Astrocyte of the cerebellum (primary cell): ENCODE data around the gene LFNG.

ENCODE experiments used
- DNase-seq: peaks from one replicate; pipeline ENCODE4 v3.0.0-alpha.2; 2011; ENCODE audit warnings: low read depth
- H3K4me3 ChIP-seq: 2 replicates; pipeline ENCODE4 v1.5.1; 2011; ENCODE audit warnings: mild to moderate bottlenecking, low read depth, low read length, moderate library complexity
- CTCF ChIP-seq: IDR thresholded peaks from 2 replicates; pipeline ENCODE4 v1.5.1; 2012; ENCODE audit warnings: low read length, low read depth, moderate library complexity, mild to moderate bottlenecking; ENCODE audit errors: missing control alignments
- in situ Hi-C: cut with HindIII; loops from 2 replicates; pipeline ENCODE4 v1.10.0; 2017; ENCODE audit warnings: low sequenced_read_pairs

The LFNG gene

GRCh38 chr7:2519119-2519930, at the start of gene LFNG:
LFNG (plus strand) TSS chr7:2519774; CDS start chr7:2519862, 88 bp downstream.
- peak; percentile 63 for DNase-seq
- no peak for TF ChIP-seq CTCF
- H3K4me3 ChIP-seq, result peak within 1 kb of the TSS; percentile 42
- in situ Hi-C loops, result no loop called here

GRCh38 chr7:2470204-2471021, 49.2 kb upstream of the LFNG start:
- no peak for DNase-seq
- TF ChIP-seq CTCF, result no peak
- no peak overlapping the region for H3K4me3 ChIP-seq
- in situ Hi-C loops, result no loop called here

GRCh38 chr7:2471022-2471329, 48.6 kb upstream of the LFNG start:
- peak; percentile 19 for DNase-seq
- no peak overlapping the region for H3K4me3 ChIP-seq
- no peak for TF ChIP-seq CTCF
- in situ Hi-C loops, result no loop called here

- in situ Hi-C loops, result no loop called here
These were observed 48.2 kb upstream of the LFNG start for GRCh38 chr7:2471396-2471795.

GRCh38 chr7:2472739-2473138, 46.8 kb upstream of the LFNG start:
- DNase-seq, result no peak
- no peak overlapping the region for H3K4me3 ChIP-seq
- in situ Hi-C loops, result no loop called here
- no peak for TF ChIP-seq CTCF

More at GRCh38 chr7:2471396-2471795, 48.2 kb upstream of the LFNG start:
- no peak for TF ChIP-seq CTCF
- no peak for DNase-seq
- H3K4me3 ChIP-seq, result no peak overlapping the region

- in situ Hi-C loops, result no loop called here
- no peak for TF ChIP-seq CTCF
These were observed 45.9 kb upstream of the LFNG start for GRCh38 chr7:2473496-2474180.

More at GRCh38 chr7:2473496-2474180, 45.9 kb upstream of the LFNG start:
- no peak overlapping the region for H3K4me3 ChIP-seq
- no peak for DNase-seq
